ENCODE measurements around the gene PSME3.

DNA sequence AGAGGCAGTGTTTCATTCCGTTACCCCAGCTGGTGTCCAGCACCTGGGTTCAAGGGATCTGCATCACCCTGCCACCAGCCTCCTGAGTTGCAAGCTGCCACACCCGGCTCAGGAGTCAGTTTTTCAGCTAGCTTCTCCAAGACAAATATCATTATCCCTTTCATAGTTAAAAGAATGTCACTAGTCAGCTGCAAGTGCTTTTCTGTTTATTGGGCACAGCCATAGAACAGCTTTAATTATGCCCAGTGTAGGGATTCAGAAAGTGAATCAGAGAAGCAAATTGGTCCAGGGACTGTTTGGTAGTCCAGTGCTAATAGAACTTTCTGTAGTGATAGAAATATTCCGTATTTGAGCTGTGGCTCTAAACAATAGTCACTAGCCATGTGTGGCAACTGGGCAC is 14.9 kb downstream of the PSME3 start:
- TF ChIP-seq, protein P1, sequence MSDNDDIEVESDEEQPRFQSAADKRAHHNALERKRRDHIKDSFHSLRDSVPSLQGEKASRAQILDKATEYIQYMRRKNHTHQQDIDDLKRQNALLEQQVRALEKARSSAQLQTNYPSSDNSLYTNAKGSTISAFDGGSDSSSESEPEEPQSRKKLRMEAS (IDR thresholded peaks at IDR 0.05): no peak
- TF ChIP-seq TAF1 (IDR thresholded peaks at IDR 0.05; ENCODE audit: low read depth): no peak
- TF ChIP-seq EP300 (IDR thresholded peaks at IDR 0.05; ENCODE audit: borderline replicate concordance): no peak
